ENCODE measurements around the gene FHIT.

- TF ChIP-seq, protein P1, sequence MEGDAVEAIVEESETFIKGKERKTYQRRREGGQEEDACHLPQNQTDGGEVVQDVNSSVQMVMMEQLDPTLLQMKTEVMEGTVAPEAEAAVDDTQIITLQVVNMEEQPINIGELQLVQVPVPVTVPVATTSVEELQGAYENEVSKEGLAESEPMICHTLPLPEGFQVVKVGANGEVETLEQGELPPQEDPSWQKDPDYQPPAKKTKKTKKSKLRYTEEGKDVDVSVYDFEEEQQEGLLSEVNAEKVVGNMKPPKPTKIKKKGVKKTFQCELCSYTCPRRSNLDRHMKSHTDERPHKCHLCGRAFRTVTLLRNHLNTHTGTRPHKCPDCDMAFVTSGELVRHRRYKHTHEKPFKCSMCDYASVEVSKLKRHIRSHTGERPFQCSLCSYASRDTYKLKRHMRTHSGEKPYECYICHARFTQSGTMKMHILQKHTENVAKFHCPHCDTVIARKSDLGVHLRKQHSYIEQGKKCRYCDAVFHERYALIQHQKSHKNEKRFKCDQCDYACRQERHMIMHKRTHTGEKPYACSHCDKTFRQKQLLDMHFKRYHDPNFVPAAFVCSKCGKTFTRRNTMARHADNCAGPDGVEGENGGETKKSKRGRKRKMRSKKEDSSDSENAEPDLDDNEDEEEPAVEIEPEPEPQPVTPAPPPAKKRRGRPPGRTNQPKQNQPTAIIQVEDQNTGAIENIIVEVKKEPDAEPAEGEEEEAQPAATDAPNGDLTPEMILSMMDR (IDR thresholded peaks at IDR 0.05): no peak
- TF ChIP-seq POLR2A (IDR thresholded peaks at IDR 0.05) (no peak), EP300 (IDR thresholded peaks at IDR 0.05) (no peak)
Observed at GRCh38 chr3:59809016-59809415, 1442.2 kb downstream of the FHIT start.

Data from ovary (tissue), 3 donors.